Activated CD4-positive, alpha-beta T cell treated with anti-CD3 and anti-CD28 coated beads, Interleukin-10, Interleukin-2, amounts not matched to agents 100 ng/mL and 50 ng/mL, durations not matched to agents 16 hours and 8 hours (primary cell): ENCODE measurements around the gene LRRC46.

Experiments
- DNase-seq: peaks from one replicate; pipeline ENCODE4 v3.0.0-alpha.2; 2020

LRRC46 gene

DNA sequence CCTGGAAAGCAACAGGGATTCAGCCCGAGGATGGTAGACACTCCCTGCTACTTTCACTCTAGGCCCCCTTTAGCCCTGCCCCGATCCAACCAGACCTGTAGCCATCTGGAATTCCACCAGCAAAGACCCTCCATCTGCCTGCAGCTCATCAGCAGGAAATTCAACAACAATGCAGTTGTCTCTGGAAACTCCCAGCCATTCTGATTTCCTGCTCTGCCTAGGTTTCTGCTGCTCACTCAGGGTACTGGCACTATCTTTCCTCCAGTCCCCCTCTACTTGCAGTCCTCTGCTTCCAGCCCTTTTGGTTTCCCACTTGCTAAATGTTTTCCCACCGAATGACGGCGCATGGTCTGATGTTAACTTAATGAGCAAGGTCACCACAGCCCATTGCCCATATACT is 22.1 kb downstream of the LRRC46 start:
- DNase-seq, result no peak

DNA sequence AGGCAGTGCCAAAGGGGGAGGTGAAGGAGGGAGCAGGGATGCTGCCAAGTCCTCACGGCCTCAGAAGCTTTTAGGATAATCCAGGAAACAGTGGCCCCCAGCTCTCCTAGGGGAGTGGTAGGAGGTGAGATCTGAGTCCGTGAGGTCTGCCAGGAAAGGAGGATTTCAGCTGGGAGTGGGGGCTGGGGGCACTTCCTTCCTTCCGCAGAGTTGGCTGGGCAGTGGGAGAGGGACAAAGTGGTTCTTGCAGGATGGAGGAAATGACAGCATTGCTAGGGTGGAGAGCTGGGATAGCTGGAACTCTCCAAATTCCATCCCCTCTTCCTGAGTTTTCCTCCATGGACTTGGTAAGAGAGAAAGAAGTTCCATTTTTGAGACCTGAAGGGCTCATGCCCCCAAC is 24.3 kb downstream of the LRRC46 start:
- DNase-seq, result no peak

DNA sequence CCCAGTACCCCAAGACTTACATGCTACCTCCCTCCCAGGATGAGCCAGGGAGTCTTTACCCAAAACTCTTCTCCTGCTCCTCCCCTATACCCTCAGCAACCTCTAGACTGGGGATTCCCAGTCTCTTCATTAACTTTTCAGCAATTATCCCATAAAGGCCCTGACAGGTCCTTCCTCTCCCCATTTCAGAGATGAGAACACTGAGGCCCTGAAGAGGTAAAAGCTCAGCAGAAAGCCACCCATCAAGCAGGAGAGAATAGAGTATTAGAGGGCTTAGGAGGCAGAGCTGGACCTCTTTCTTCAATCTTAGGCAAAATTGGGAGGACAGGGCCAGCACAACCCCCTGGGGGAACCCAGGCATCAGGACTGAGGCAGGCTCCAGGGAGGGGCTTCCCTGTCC is 25.4 kb downstream of the LRRC46 start:
- no peak for DNase-seq

DNA sequence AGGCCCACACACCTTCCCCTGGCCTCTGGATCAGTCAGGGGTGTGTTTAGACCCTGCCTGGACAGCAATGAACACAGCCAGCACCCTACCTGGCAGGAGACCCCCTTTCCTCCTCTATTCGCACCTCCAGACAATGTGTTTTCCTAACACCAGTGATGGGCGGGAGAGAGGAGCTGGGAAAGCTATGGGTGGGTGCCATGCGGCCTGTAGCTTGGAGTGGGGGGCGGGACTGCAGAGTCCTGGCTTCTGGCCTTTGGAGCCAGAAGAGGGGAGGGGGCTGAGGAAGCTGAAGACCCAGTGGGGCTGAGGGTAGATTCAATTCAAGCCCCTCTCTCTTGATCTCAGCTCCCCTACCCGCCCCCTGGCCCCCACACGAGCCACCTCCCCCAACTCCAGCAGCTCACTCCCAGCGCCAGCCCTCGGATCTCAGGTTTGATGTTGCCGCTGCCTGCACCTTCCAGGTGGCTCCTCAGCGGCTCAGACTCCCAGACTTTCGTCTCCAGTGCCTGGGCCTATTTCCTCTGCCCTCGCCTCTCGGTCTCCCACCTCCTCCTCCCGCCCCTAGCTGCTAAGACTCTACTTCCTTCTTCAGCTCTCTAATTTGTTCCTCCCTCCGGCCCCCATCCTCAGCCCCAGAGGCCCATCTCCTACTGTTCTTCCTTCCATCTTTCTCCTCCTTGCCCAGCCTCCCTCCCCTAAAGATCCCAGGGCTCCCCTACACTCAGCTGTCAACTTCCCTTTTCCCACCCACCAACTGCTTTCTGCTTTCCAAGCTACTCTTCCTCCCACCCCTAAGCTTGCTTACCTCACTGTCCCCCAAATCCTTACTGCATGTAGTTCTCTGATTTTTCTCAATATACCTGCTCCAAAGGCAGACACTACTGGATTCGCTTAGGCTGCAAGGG is 26.3 kb downstream of the LRRC46 start:
- DNase-seq, result no peak

DNA sequence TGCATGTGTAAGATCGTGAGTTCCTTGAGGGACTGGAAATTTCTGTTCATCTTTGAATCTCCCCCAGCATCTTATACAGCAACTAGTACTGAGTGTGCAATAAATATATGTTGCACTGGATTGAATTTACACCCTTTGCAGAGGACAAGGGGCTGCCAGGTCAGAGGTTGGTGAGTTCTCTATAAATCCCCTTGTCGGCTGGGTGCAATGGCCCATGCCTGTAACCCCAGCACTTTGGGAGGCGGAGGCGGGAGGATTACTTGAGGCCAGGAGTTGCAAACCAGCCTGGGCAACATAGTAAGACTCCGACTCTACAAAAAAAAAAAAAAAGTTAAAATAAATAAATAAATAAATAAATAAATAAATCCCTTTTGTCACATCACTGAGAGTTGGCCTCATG is 28.9 kb downstream of the LRRC46 start:
- DNase-seq, result no peak

DNA sequence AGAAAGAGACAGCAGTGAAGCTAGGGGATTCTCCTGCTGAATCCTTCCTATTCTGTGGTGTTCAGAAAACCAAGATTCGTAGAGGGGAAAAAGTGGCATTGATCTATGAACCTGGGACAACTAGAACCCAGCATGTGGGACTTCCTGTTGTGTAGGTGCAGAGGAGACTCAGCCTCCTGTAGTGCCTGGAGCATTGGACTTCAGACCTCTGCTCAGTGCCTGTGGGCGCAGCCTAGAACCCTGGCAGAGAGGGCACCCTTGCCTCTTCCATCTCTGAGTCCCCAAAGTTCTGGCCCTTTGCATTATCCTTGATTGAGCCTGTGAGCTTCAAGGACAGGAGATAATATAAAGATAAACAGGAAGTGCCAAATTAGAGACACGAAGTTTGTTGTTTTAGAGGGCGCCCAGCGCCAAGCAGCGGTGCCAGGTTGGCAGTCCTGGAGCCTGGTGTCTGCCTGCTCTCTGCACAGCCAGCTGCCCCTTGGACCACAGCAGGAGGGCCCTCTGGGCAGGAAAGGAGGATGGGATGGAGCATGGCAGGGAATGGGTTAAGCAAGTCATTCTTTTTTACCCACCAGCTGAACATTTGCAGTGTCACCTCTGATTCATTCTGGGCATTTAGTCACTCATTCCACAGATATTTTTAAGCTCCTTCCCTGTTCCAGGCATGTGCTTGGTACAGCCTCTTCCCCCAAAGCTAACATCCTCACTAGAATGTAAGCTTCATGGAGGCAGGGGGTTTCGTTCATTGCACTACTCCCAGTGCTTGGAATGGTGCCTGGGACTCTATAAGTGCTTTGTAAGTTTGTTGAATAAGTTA is 31.4 kb downstream of the LRRC46 start:
- no peak for DNase-seq

DNA sequence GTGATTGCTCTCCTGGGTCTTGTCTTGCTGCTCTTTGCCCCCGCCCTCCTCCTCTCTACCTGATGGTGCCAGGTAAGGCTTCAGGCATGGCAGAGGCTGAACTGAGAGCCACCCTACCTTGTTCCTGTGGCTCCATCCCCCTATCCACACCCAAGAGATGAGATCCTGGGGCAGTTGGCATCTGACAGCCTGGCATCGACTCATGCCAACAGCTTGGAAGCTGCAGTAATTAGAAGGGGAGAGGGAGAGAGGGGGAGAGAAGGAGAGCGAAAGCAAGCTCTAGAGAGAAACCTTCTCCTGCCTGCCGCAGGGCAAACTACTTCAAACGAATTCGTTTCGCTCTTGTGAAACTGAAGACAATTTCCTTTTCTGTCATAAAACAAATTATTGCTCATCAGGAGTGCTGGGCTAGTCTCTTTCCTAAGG is 33.3 kb downstream of the LRRC46 start:
- peak; percentile 66 for DNase-seq

DNA sequence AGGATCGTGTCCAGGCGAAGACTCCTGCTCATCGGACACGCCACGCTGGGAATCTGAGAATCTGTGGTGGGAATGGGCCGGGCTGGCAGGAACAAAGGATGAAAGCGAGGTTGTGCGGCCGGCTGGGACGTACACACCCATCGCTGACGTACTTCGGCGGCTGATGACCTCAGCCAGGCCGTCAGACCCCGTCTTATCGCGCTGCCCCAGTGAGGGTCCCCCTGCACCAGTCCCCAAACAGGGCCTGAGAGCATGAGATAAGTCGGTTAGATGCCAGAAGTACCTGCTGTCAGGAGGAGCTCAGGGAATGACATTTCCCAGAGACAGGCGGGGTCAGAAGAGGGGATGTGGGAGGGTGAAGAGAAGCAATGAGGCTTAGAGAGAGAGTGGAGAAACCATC is 35.5 kb downstream of the LRRC46 start:
- no peak for DNase-seq

DNA sequence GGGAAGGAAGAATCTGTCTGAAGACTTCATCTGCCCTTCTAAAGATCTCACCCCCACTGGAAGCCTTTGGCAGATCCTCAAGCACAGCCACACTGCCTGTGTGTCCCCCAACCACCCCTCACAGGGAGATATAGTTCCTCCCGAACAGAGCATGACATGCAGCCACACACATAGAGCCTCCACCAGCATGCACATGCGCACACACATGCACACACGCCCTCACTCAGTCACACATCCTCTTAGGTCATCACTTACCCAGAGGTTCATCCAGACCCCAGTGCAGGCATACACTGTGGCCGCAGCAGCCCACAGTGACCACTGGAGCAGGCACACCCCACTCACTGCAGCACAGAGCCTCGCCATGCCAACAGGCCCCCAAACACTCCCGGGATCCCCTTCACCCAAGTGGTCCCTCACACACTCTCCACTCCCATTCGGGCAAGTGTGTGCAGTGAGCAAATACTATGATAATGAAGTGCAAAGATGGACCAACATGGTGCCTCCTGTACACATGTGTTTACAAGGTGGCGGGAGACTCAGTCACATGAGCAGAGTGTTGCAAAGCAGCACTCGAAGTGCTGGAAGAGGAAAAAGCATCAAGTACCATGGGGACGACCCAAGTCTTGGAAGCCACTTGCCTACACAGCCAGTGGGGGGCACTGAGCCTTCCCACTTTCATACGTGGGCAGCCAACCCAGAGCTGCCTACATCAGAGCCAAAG is 36.5 kb downstream of the LRRC46 start:
- no peak for DNase-seq

DNA sequence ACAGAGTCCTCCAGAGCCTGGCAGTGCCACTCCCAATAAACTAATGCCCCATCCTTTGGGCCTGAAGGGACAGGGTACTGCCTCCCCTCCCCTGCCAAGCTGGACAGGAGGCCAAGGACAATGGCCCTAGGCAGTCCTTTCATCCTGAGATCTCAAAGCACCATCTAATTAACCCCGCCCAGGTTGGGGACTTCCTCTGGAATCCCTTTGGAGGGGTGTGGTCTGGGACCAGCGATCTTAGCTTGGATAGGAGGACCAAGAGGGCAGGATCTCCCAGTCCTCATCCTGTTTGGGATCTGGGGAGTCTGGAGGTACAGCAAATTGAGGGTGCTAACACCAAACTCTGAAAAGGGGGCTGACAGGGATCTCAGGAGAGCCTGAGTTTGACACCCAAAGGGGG is 37.6 kb downstream of the LRRC46 start:
- DNase-seq, result no peak

DNA sequence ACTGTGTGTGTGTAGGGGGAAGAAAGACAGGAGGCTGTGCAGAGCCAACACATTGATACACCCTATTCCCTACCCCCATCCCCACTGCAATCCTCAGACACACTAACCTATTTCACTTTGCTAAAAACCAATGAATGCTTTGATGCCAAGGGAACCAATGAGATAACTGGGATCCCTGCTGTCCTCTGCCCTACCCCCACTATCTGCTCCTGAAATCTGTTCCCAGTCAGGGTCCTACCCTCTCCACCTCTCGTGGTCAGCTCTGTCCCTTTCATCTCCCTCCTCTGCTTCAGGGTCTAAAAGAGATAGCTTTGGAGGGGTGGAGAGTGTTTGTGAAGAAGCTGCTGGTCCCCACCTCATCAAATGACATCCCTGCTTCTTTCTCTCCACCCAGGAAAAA is 38.6 kb downstream of the LRRC46 start:
- DNase-seq, result no peak

DNA sequence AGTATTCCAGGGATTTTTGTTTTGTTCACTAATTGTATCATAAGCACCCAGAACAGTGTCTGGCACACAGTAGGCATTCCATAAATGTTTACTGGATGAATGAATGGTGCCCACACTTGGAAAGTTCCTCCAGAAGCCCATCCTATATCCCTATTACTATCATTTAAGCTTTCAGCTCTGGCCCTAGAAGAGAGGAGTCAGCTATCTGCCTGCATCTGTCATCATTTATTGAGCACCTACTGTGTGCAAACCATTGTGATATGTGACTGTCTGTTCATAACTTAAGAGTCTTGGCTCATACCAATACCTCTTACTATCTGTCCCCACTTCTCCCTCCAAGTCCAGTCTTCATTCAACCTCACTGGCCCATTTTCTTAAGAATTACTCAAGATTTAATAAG is 39.6 kb downstream of the LRRC46 start:
- DNase-seq, result no peak

DNA sequence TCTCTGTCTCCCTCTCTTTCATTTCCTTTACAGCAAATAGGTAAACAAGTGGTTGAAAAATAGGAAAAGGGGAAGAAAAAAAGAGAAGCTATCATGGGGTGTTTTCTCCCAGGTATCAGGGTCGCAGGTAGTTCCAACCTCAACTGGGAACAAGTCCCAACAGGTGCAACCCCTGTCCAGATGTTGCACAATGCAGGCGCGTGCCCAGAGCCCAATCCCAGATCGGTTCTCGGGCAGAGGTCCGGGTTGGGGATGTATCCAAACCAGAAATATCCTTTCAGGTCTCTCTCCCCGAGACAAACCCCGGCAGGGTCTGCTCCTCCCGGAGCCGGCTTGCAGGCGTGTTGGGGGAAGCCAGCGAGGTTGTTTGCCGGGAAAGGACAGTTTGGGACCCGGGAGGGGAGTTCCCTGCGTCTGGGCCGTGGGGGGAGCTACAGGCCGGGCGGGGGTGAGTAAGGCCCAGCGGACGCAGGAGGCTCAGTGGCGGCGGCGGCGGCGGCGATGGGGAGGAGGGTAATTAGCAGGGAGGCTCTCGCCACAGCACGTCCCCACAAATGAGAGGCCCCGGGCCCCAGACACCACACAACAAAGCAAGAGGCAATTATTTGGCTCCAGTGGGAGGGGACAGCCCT is 40.7 kb downstream of the LRRC46 start:
- no peak for DNase-seq

DNA sequence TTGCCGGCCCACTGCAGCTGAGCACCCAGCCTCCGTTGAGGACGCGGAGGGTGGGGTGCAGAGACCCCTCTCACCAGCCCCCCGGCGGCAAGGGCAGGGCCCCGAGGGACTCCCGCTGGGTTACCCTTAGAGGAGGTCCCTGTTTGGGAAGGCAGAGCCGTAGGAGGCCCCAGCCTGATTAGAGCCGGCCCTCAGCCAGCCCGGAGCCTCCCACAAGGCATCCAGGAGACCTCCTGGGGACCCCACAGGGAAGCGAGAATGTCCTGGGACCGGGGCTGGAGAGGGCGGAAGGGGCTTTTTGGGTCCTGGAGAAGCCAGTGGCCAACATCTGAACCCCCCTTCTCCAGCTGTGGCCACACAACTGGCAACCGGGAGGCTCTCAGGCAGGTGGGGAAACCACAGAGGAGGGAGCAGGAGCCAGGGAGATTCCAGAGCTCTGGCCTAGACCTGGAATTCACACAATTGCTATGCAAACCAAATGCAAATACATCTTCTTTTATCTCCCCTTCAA is 41.2 kb downstream of the LRRC46 start:
- no peak for DNase-seq

DNA sequence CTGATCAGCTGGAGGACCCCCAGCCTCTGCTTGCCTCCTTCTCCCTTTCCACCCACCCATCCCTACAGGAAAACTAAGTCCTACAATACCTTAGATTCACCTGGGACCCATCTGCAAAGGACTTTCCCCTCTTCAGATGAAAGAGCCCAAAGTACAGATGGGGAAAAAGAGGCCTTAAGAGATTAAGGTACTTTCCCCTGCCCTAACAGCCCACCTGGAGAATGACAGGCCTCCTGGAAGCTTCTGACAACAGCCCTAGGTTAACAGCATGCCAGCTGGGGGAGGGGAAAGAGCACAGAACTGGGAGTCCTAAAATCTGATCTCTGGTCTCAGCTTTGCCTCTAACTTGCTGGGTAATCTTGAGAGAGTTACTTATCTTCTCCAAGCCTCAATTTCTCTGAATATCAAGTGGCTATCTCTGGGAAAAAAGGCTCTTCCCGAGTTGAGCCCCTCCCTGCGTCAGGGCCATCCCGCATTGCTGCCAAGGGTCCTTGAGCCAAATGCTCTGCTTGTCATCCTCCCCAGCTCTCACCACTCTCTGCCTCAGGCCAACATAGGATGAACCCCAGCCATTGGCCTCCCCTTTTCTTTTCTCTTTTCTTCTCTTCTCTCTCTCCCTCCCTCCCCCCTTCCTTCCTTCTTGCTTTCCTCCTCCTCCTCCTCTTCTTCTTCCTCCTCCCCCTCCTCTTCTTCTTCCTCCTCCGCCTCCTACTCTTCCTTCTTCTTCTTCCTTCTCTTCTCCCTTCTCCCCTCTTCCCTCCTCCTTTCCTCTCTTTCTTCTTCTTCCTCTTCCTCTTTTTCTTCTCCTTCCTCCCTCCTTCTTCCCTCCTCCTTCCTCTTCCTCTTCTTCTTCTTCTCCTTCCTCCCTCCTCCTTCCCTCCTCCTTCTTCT is 42.0 kb downstream of the LRRC46 start:
- DNase-seq, result no peak

DNA sequence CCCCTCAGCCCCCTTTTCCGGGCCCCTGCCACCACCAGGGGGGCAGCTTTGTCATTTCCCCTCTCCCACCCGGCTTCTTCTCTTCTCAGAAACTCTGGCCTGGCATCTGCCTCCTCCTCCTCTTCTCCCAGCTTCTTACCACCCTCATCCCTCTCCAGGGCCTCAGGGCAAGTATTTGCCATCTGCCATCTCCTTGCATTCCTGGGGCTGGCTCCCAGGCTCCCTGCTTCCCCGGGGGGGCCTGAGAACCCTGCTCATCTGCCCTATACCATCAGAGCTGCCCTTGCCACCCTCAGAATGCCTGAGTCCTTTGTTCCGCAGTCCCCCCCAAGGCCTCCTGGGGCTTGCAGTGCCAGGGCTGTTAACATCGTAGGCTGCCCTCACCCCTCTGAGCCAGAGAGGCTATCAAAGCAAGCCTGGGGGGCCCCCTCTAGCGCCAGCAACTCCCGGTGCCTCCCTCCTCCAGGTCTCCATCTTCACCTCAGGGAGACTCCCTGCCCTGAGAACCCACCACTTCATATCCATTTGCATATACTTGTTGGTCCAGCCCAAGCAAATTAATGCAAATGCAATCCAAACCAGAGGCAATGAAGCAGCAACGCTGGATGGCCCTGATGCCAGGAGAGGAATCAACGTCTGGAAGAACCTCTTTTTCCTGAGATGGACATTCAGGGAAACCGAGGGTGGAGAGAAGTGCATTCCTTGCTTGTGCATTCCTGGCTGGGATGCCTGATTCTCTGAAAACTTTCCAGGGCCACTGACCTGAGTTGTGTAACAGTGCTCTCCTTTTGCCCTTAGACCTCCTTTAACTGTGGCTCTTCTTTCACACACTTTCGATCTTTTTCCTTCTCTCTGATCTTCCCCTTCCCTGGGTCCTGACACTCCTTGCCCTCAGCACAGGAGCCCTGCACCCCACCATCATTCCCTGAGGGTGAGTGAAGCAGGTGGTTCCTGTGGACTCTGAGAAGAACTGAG is 43.8 kb downstream of the LRRC46 start:
- DNase-seq, result no peak

DNA sequence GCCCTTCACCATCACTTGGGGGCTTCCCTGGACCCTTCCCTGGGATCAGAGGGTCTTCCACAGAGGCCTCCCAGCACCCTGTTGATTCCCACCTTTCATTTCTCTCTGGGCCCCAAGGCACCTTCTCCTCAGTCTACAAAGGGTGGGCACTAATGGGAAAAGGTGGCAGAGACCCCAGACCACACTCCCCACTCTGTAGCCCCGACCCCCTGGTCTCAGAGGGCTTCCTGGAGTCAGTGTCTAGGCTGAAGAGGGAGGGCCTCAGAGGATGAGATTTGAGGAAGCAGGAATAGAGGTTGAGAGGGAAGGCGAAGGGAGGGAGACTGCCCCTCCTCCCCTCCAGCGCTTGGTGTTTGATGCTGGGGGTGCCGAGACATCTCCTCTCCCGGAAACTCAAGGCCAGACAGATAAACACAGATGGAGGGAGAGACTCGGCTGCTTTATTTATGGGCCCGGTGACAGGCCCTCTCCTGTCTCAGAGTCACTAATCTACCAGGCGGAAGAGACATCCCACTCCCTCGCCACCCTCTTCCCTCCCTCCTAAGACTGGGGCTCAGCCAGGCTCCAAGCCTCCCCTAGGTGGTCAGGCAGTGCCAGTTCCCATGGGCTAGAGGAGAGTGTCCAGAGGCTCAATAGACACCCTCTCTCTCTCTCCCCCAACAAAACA is 46.0 kb downstream of the LRRC46 start:
- DNase-seq, result no peak

DNA sequence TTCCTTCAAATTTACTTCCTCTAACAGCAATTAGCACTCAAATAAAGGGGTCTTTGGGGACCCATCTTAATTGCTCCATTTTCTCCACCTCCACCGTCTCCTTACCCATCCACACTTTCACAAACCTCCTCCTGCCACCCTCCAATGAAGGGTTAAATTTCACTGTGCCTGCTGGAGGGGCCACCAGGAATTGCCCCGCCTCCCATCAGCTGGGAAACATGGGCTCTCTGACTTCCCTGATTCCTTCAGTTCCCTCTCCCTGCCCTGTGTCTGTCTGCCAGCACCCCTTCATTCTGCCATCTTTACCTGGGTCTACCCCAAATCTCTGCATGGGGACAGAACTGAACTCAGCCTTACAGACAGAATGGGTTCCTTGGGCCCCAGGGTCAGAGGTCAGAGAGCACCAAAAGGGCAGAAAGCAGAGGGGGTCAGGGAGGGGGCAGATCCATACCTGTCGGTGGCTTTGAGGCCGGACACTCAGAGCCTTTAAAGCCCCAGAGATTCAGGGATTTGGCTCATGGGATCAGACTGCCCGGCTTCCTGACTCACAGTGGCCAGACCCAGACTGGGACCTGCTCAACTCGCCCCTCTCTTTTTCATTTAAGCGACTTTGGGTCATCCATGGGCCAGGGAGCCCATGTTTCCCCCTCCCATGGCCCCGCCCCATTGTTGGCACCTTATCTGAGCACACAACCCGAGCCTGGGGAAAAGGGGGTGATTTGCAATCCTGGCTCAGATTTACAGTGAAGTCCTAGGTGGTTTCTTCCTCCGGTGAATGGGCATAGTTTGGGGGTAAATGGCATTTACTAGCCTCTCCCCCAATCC is 46.9 kb downstream of the LRRC46 start:
- no peak for DNase-seq

DNA sequence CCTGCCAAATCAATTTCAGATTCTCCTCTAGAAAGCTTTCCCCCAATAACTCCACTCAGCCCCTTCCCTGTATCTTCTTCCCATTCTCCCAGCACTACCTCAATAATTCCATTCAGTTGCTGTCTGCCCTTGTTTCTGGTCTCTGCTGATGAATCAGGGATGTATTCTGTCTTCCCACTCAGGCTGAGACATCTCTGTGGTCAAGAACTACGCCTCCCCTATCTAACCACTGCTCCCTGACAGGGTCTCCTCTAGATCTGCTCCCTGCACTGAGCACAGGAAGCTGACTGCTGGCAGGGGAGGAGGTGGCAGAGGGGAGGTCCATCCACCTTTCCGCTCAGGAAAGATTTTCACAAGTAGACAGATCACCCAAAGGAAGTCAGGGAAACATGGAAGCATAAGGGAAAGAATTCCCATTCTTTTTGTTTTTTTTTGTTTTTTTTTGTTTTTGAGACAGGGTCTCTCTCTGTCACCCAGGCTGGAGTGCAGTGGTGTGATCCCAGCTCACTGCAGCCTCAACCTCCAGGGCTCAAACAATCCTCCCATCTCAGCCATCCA is 47.6 kb downstream of the LRRC46 start:
- DNase-seq, result no peak
